ENCODE measurements around the gene TBX5. TPM values are rescaled to one million over a fixed set of nuclear protein-coding genes. Genes with fewer than 3 reads are reported as not detected.
A peak's percentile ranks its signal among the peaks of the same experiment; 100 is the strongest.
"Not testable (repeated sequence)": the region's sequence is repeated elsewhere in the genome, so short reads cannot be mapped to it uniquely, and the experiment has no call there.

Gene TBX5
- polyA plus RNA-seq, 1 donor (not counting 4 experiments of a cell fraction or from before 2014, with no cell fraction given), result not detected

- H3K4me2 ChIP-seq (ENCODE audit: control insufficient read depth, extremely low read depth, insufficient read depth, low read depth, low read length), result no peak overlapping the region
- H2AFZ ChIP-seq (ENCODE audit: control insufficient read depth, low read length), result no peak overlapping the region
- no peak for TF ChIP-seq CTCF (optimal IDR thresholded peaks at IDR 0.05 in 1 of 3, IDR thresholded peaks at IDR 0.05 in 1 of 3, conservative IDR thresholded peaks at IDR 0.05 in 1 of 3; ENCODE audit: extremely low read depth in 1 of 3, insufficient read depth in 2 of 3, low read length in 3 of 3)
- no peak for TF ChIP-seq EZH2 (IDR thresholded peaks at IDR 0.05; ENCODE audit: low read length)
- no peaks in the 10 kb centered on the region for H4K20me1 ChIP-seq (ENCODE audit: control insufficient read depth, extremely low read depth, insufficient read depth, low read length)
- no peaks in the 10 kb centered on the region for H3K27me3 ChIP-seq (ENCODE audit: control insufficient read depth, extremely low read depth, insufficient read depth, low read length)
- no peaks in the 10 kb centered on the region for H3K79me2 ChIP-seq (ENCODE audit: control insufficient read depth, insufficient read depth, low read length)
- DNase-seq (ENCODE audit: low read depth, low spot score) (no peak), FAIRE-seq (no peak)
- H3K9ac ChIP-seq (ENCODE audit: control insufficient read depth, extremely low read depth, insufficient read depth, low read length), result no peak overlapping the region
- H3K27ac ChIP-seq (ENCODE audit: control insufficient read depth, insufficient read depth, low read length), result no peak overlapping the region
- no peaks in the 10 kb centered on the region for H3K9me1 ChIP-seq (ENCODE audit: control insufficient read depth, extremely low read depth, insufficient read depth, low read length)
- H3K36me3 ChIP-seq (ENCODE audit: control insufficient read depth in 2 of 2, extremely low read depth in 1 of 2, insufficient read depth in 2 of 2, low read length in 2 of 2), result no peaks in the 10 kb centered on the region
- no peaks in the 10 kb centered on the region for H3K9me3 ChIP-seq (ENCODE audit: control insufficient read depth, low read depth, low read length)
- no peak overlapping the region for H3K4me3 ChIP-seq (ENCODE audit: control insufficient read depth in 2 of 3, extremely low read depth in 1 of 3, insufficient read depth in 2 of 3, low read depth in 1 of 3, low read length in 3 of 3)
- dilution Hi-C loops (cut with MboI; ENCODE audit: extremely low pct_ligation_motif_present, low sequenced_read_pairs), result no loop called here
- no peaks in the 10 kb centered on the region for H3K4me1 ChIP-seq (ENCODE audit: control insufficient read depth, extremely low read depth, insufficient read depth, low read length)
Observed at GRCh38 chr12:114360485-114360884, 45.5 kb downstream of the TBX5 start.

GRCh38 chr12:114355389-114356088 is 50.4 kb downstream of the TBX5 start:
- no peak overlapping the region for H3K4me3 ChIP-seq (ENCODE audit: control insufficient read depth in 2 of 3, extremely low read depth in 1 of 3, insufficient read depth in 2 of 3, low read depth in 1 of 3, low read length in 3 of 3)
- no peak for FAIRE-seq

GRCh38 chr12:114349239-114349638 is 56.7 kb downstream of the TBX5 start:
- H3K36me3 ChIP-seq (ENCODE audit: control insufficient read depth in 2 of 2, extremely low read depth in 1 of 2, insufficient read depth in 2 of 2, low read length in 2 of 2); H3K27me3 ChIP-seq (ENCODE audit: control insufficient read depth, extremely low read depth, insufficient read depth, low read length); H2AFZ ChIP-seq (ENCODE audit: control insufficient read depth, low read length); FAIRE-seq; H4K20me1 ChIP-seq (ENCODE audit: control insufficient read depth, extremely low read depth, insufficient read depth, low read length); dilution Hi-C loops (cut with MboI; ENCODE audit: extremely low pct_ligation_motif_present, low sequenced_read_pairs); DNase-seq (ENCODE audit: low read depth, low spot score); H3K4me3 ChIP-seq (ENCODE audit: control insufficient read depth in 2 of 3, extremely low read depth in 1 of 3, insufficient read depth in 2 of 3, low read depth in 1 of 3, low read length in 3 of 3); H3K79me2 ChIP-seq (ENCODE audit: control insufficient read depth, insufficient read depth, low read length); H3K27ac ChIP-seq (ENCODE audit: control insufficient read depth, insufficient read depth, low read length); H3K9ac ChIP-seq (ENCODE audit: control insufficient read depth, extremely low read depth, insufficient read depth, low read length); H3K4me2 ChIP-seq (ENCODE audit: control insufficient read depth, extremely low read depth, insufficient read depth, low read depth, low read length); H3K9me3 ChIP-seq (ENCODE audit: control insufficient read depth, low read depth, low read length); H3K4me1 ChIP-seq (ENCODE audit: control insufficient read depth, extremely low read depth, insufficient read depth, low read length); H3K9me1 ChIP-seq (ENCODE audit: control insufficient read depth, extremely low read depth, insufficient read depth, low read length): not testable (repeated sequence)

More at GRCh38 chr12:114355389-114356088, 50.4 kb downstream of the TBX5 start:
- Histone ChIP-seq H3K4me2 (ENCODE audit: control insufficient read depth, extremely low read depth, insufficient read depth, low read depth, low read length) (no peak overlapping the region), H3K36me3 (ENCODE audit: control insufficient read depth in 2 of 2, extremely low read depth in 1 of 2, insufficient read depth in 2 of 2, low read length in 2 of 2) (no peaks in the 10 kb centered on the region), H3K79me2 (ENCODE audit: control insufficient read depth, insufficient read depth, low read length) (no peaks in the 10 kb centered on the region), H4K20me1 (ENCODE audit: control insufficient read depth, extremely low read depth, insufficient read depth, low read length) (no peaks in the 10 kb centered on the region), H3K27ac (ENCODE audit: control insufficient read depth, insufficient read depth, low read length) (no peak overlapping the region), H3K9me3 (ENCODE audit: control insufficient read depth, low read depth, low read length) (no peaks in the 10 kb centered on the region), H3K9ac (ENCODE audit: control insufficient read depth, extremely low read depth, insufficient read depth, low read length) (no peak overlapping the region), H2AFZ (ENCODE audit: control insufficient read depth, low read length) (no peak overlapping the region), H3K27me3 (ENCODE audit: control insufficient read depth, extremely low read depth, insufficient read depth, low read length) (no peaks in the 10 kb centered on the region), H3K4me1 (ENCODE audit: control insufficient read depth, extremely low read depth, insufficient read depth, low read length) (no peaks in the 10 kb centered on the region), H3K9me1 (ENCODE audit: control insufficient read depth, extremely low read depth, insufficient read depth, low read length) (no peaks in the 10 kb centered on the region)
- dilution Hi-C loops (cut with MboI; ENCODE audit: extremely low pct_ligation_motif_present, low sequenced_read_pairs), result no loop called here
- TF ChIP-seq EZH2 (IDR thresholded peaks at IDR 0.05; ENCODE audit: low read length), result no peak
- TF ChIP-seq CTCF (optimal IDR thresholded peaks at IDR 0.05 in 1 of 3, IDR thresholded peaks at IDR 0.05 in 1 of 3, conservative IDR thresholded peaks at IDR 0.05 in 1 of 3; ENCODE audit: extremely low read depth in 1 of 3, insufficient read depth in 2 of 3, low read length in 3 of 3), result peak in 1 of 3 experiments; percentile 18
- no peak for DNase-seq (ENCODE audit: low read depth, low spot score)
